Measurements from ENCODE around the gene FOXL2NB.

GRCh38 chr3:138908846-138909245 is 38.2 kb upstream of the FOXL2NB start:
- TF ChIP-seq REST (IDR thresholded peaks at IDR 0.05; ENCODE audit: low read depth, low read length): no peak
- TF ChIP-seq NFXL1 (IDR thresholded peaks at IDR 0.05; ENCODE audit: borderline replicate concordance): no peak
- TF ChIP-seq TBL1XR1 (IDR thresholded peaks at IDR 0.05; ENCODE audit: low read depth, low read length): no peak
- no peak for TF ChIP-seq ESRRA (IDR thresholded peaks at IDR 0.05; ENCODE audit: low read length)
- TF ChIP-seq CTCF (IDR thresholded peaks at IDR 0.05 in 2 of 3, conservative IDR thresholded peaks at IDR 0.05 in 1 of 3; ENCODE audit: control insufficient read depth in 2 of 3, extremely low read depth in 1 of 3, insufficient read depth in 1 of 3, low read depth in 3 of 3, low read length in 3 of 3): no peak
- no peak for TF ChIP-seq TCF7 (IDR thresholded peaks at IDR 0.05; ENCODE audit: borderline replicate concordance)
- no peak for TF ChIP-seq NFYA (IDR thresholded peaks at IDR 0.05; ENCODE audit: borderline replicate concordance, low read depth, low read length)
- no peak for TF ChIP-seq GATAD2B (conservative IDR thresholded peaks at IDR 0.05; ENCODE audit: low read depth)
- TF ChIP-seq TAF1 (IDR thresholded peaks at IDR 0.05; ENCODE audit: borderline replicate concordance, low read depth, low read length): no peak
- TF ChIP-seq ZBED1 (IDR thresholded peaks at IDR 0.05; ENCODE audit: borderline replicate concordance): no peak
- TF ChIP-seq ATF3 (IDR thresholded peaks at IDR 0.05; ENCODE audit: borderline replicate concordance, extremely low read depth, low read depth, low read length): no peak
- no peak for TF ChIP-seq NFYB (IDR thresholded peaks at IDR 0.05; ENCODE audit: insufficient read depth, low read depth, low read length)
- no peak for TF ChIP-seq ASH2L (IDR thresholded peaks at IDR 0.05; ENCODE audit: borderline replicate concordance, low read depth)
